ENCODE results near the gene TRPV4.

Gene TRPV4

GRCh38 chr12:109808876-109809646 lies 24.1 kb downstream of the TRPV4 start:
- no peak for DNase-seq (ENCODE audit: low read depth)
- TF ChIP-seq, protein P1, sequence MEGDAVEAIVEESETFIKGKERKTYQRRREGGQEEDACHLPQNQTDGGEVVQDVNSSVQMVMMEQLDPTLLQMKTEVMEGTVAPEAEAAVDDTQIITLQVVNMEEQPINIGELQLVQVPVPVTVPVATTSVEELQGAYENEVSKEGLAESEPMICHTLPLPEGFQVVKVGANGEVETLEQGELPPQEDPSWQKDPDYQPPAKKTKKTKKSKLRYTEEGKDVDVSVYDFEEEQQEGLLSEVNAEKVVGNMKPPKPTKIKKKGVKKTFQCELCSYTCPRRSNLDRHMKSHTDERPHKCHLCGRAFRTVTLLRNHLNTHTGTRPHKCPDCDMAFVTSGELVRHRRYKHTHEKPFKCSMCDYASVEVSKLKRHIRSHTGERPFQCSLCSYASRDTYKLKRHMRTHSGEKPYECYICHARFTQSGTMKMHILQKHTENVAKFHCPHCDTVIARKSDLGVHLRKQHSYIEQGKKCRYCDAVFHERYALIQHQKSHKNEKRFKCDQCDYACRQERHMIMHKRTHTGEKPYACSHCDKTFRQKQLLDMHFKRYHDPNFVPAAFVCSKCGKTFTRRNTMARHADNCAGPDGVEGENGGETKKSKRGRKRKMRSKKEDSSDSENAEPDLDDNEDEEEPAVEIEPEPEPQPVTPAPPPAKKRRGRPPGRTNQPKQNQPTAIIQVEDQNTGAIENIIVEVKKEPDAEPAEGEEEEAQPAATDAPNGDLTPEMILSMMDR (IDR thresholded peaks at IDR 0.05; ENCODE audit: control insufficient read depth, extremely low read depth, insufficient read depth): no peak
- no peak overlapping the region for H3K4me3 ChIP-seq (ENCODE audit: low read depth, low read length)

GRCh38 chr12:109807954-109808643 lies 25.1 kb downstream of the TRPV4 start:
- TF ChIP-seq, protein P1 (IDR thresholded peaks at IDR 0.05; ENCODE audit: control insufficient read depth, extremely low read depth, insufficient read depth): no peak
- H3K4me3 ChIP-seq (ENCODE audit: low read depth, low read length): no peak overlapping the region
- DNase-seq (ENCODE audit: low read depth): no peak

DNA sequence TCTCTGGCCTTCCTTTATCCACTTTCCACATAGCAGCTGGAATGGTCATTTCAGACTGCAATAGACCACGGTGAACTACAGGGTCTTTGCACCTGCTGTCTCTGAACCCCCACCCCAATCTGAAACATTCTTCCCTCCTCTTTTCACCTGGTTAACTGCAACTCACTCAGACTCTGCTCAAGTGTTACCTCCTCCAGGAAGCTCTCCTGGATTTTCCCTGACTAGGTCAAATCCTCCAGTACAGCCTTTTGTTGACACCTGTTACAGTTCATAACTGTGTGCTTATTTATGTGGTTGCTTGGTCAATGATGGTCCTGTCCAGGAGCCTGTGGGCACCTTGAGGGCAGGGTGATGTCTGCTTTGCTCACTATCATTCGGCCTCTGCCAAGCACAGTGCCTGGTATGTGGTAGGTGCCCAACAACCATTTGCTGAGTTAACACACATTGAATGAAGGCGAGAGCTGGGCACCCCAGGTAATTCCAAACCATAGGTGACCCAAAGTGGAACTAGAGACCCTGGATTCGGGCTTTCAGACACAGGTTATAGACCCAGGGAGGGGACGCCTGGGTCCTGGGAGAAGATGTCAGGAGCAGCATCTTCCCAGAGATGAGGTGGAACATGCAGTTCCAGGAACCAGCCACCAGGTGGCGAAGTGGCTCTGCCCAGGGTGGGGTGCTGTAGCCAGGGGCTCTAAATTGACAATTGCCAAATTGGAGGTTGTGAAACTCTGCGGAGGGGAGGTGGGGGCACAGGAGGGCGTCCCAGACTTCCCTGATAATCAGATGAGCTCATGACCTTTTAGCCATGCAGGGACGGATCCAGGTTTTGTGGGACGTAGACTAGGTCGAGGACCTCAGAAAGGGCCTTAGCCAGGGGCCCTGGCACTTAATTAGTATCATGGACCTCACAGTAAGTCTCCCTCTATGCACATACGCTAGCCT lies 28.1 kb downstream of the TRPV4 start:
- DNase-seq (ENCODE audit: low read depth): no peak
- TF ChIP-seq, protein P1 (IDR thresholded peaks at IDR 0.05; ENCODE audit: control insufficient read depth, extremely low read depth, insufficient read depth): peak; percentile 87
- no peak overlapping the region for H3K4me3 ChIP-seq (ENCODE audit: low read depth, low read length)

DNA sequence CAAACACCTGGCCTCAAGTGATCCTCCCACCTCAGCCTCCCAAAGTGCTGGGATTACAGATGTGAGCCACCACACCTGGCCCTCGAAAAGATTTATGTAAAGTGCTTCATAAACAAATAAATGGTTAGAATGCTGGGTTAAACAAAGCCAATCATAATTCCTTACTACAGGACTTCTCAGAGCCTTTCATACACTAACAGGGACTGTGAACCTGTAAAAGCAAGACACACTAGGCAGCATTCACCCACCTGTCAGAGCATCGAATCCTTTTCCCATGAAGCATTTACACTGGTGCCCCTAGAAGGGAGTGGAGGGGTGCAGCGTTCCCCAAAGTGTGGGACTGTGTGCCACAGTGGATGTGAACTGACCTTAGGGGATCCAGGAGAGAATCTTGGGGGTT lies 29.5 kb downstream of the TRPV4 start:
- H3K4me3 ChIP-seq (ENCODE audit: low read depth, low read length): no peak overlapping the region
- TF ChIP-seq, protein P1 (IDR thresholded peaks at IDR 0.05; ENCODE audit: control insufficient read depth, extremely low read depth, insufficient read depth): no peak
- no peak for DNase-seq (ENCODE audit: low read depth)

- TF ChIP-seq, protein P1 (IDR thresholded peaks at IDR 0.05; ENCODE audit: control insufficient read depth, extremely low read depth, insufficient read depth): no peak
- H3K4me3 ChIP-seq (ENCODE audit: low read depth, low read length): no peak overlapping the region
- no peak for DNase-seq (ENCODE audit: low read depth)
These were observed 30.4 kb downstream of the TRPV4 start for GRCh38 chr12:109802828-109803227.

- TF ChIP-seq, protein P1 (IDR thresholded peaks at IDR 0.05; ENCODE audit: control insufficient read depth, extremely low read depth, insufficient read depth): no peak
- no peak for DNase-seq (ENCODE audit: low read depth)
- H3K4me3 ChIP-seq (ENCODE audit: low read depth, low read length): no peak overlapping the region
These were observed 32.7 kb downstream of the TRPV4 start for GRCh38 chr12:109800536-109800935.

Data from LNCaP clone FGC (cell line).